Progenitor cell of endocrine pancreas (in vitro differentiated cells): ENCODE measurements around the gene NUP188. TPM values are rescaled to one million over a fixed set of nuclear protein-coding genes. Genes with fewer than 3 reads are reported as not detected.

Experiments
- DNase-seq: peaks from one replicate; pipeline ENCODE4 v3.0.0; 2021; ENCODE audit warnings: low spot score; ENCODE audit not compliant: unreplicated experiment
- H3K27ac Mint-ChIP-seq: 2 replicates; pipeline ENCODE4 v1.8.0; 2021; ENCODE audit warnings: mild to moderate bottlenecking, moderate library complexity, mixed read lengths
- H3K27me3 Mint-ChIP-seq: 2 replicates; pipeline ENCODE4 v1.8.0; 2021; ENCODE audit warnings: mixed read lengths
- H3K36me3 Mint-ChIP-seq: 2 replicates; pipeline ENCODE4 v1.8.0; 2022; ENCODE audit warnings: mixed read lengths; ENCODE audit not compliant: insufficient read depth
- H3K4me1 Mint-ChIP-seq: 2 replicates; pipeline ENCODE4 v1.8.0; 2021; ENCODE audit warnings: low read depth, mixed read lengths
- H3K4me3 Mint-ChIP-seq: 2 replicates; pipeline ENCODE4 v1.8.0; 2021; ENCODE audit warnings: low read depth, mild to moderate bottlenecking, moderate library complexity, mixed read lengths
- H3K9me3 Mint-ChIP-seq: 2 replicates; pipeline ENCODE4 v1.8.0; 2021; ENCODE audit warnings: low read depth, mixed read lengths
- total RNA-seq: library from RNA; stranded (reverse); gene quantifications from 2 replicates; pipeline ENCODE4 v1.2.1, GENCODE V29; 2021
- TF ChIP-seq, protein P1 (sequence below): fragments of 200-600 bp; sonication (generic); IDR thresholded peaks from one replicate; pipeline ENCODE4 v1.5.0; 2021; ENCODE audit warnings: antibody characterized with exemption, mild to moderate bottlenecking; ENCODE audit not compliant: unreplicated experiment

Gene NUP188
- total RNA-seq, 1 donor from 2014 or later: 74.8 TPM

DNA sequence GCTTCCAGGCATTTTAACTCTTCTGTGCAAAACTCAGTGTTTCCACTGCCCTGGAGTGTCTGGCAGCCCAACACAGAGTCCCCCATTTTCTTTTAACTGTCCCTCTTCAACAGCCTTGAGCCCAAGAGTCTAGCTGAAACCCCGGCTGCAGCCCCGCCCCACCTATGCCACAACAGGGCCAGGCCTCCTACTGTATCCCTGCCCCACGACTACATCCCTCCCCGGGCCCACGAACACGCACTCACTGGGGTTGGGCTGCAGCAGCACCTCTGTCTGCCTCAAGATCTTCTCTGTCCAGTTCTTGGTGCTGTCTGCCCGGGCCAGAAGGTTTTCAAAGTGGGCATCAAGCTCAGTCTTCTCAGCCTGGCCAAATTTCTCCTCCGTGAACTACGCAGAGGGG, 74.5 kb downstream of the NUP188 start:
- H3K27me3 Mint-ChIP-seq: no peaks in the 10 kb centered on the region
- peaks cover 29% of the 10 kb centered on the region for H3K4me1 Mint-ChIP-seq
- H3K27ac Mint-ChIP-seq: peak overlapping the region; percentile 57
- no peak for DNase-seq
- H3K4me3 Mint-ChIP-seq: no peak overlapping the region
- TF ChIP-seq, protein P1, sequence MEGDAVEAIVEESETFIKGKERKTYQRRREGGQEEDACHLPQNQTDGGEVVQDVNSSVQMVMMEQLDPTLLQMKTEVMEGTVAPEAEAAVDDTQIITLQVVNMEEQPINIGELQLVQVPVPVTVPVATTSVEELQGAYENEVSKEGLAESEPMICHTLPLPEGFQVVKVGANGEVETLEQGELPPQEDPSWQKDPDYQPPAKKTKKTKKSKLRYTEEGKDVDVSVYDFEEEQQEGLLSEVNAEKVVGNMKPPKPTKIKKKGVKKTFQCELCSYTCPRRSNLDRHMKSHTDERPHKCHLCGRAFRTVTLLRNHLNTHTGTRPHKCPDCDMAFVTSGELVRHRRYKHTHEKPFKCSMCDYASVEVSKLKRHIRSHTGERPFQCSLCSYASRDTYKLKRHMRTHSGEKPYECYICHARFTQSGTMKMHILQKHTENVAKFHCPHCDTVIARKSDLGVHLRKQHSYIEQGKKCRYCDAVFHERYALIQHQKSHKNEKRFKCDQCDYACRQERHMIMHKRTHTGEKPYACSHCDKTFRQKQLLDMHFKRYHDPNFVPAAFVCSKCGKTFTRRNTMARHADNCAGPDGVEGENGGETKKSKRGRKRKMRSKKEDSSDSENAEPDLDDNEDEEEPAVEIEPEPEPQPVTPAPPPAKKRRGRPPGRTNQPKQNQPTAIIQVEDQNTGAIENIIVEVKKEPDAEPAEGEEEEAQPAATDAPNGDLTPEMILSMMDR: no peak
- H3K9me3 Mint-ChIP-seq: no peaks in the 10 kb centered on the region
- peaks cover 6% of the 10 kb centered on the region for H3K36me3 Mint-ChIP-seq

DNA sequence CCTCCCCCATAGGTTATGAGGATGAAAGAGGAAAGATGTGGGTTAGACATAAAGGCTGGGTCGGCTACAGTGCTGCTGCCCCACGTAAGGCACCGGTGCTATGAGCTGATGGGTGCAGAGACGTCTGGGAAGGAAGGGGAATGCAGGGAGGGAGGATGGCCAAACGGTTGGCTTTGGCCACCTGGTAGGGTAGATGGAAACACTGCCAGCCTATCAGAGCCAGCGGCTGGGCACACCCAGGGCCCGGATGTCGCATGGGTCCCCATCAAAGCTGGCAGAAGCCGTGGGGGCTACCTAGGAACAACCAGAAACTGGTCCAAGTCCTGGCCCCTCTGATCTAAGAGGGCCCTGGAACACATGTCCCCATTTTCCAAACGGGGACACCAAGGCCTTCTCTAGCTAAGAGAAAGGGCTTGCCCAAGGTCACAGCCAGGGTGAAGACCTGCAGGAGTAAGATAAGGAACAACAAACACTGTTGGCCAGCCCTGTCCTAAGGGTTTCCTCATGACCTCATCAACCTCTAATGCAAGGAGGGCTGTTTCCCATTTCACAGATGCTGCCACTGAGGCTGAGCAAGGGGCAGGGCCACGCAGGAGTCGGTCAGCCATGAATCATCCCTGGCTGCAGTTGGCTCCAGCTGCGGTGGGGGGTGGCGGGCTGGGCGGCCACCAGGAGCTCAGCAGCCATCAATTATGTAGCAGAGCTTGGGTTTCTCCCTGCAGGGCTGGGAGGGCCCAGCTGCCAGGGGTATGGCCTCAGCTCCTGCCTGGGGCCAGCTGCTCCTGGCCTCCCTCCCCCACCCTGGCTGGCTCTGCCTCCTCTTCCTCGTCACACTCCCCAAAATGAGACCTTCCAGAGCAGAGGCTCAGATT, 75.8 kb downstream of the NUP188 start:
- Mint-ChIP-seq H3K36me3 (peaks cover 6% of the 10 kb centered on the region), H3K9me3 (no peaks in the 10 kb centered on the region)
- DNase-seq: no peak

DNA sequence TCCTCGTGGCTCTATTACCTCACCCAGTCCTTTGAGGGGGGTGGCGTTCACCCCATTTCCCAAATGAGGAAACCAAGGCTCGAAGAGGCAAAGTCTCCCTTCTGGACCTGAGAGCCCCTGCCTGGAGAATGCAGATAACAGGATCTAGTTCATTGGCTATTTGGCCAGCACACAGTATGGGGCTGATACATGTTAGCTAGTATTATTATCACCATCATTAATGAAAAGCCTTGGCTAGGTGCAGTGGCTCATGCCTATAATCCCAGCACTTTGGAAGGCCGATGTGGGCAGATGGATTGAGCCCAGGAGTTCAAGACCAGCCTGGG, 76.4 kb downstream of the NUP188 start:
- TF ChIP-seq, protein P1: no peak
- DNase-seq: no peak
- Mint-ChIP-seq H3K27ac (peak overlapping the region; percentile 69), H3K9me3 (no peaks in the 10 kb centered on the region), H3K4me1 (peaks cover 32% of the 10 kb centered on the region), H3K4me3 (no peak overlapping the region), H3K36me3 (peaks cover 5% of the 10 kb centered on the region), H3K27me3 (no peaks in the 10 kb centered on the region)

More for the DNA sequence above, 75.8 kb downstream of the NUP188 start:
- Mint-ChIP-seq H3K4me3 (peak overlapping the region; percentile 19), H3K27me3 (no peaks in the 10 kb centered on the region), H3K27ac (peak overlapping the region; percentile 90), H3K4me1 (peaks cover 32% of the 10 kb centered on the region)
- TF ChIP-seq, protein P1: no peak

DNA sequence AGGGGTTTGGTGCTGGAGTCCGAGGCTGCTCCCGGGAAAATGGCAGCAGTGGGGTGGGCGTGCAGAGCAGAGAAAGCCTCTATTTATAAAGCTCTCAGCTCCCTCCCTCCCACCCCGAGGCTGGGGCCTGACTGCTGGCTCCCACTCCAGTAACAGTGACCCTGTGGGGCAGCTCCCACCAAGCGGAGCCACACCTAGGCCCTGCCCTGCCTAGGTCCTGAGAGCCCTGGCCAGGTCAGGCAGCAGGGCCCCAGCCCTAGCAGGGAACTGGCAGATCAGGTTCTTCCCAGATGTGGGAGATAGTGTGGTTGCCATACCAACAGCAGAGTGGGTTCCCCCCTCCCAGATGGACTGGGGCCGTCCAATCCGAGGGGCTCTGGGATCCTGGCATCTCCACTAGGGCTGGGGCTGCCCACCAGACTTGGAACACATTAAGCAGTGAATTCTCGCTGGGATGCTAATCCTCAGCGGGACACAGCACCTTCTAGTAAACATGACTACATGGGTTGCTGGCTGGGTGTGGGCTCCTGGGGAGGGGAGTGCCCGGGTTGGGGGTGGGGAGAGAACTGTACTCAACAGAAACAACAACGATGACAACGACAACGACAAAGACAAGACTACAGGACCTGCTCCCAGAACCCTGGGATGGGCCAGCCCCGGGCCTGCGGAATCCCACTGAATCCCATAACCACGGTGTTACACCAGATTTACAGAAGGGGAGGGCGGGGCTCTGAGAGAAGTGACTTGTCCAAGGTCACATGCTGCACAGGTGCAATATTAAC, 79.1 kb downstream of the NUP188 start:
- peak; percentile 68 for DNase-seq
- H3K4me1 Mint-ChIP-seq: peaks cover 36% of the 10 kb centered on the region

DNA sequence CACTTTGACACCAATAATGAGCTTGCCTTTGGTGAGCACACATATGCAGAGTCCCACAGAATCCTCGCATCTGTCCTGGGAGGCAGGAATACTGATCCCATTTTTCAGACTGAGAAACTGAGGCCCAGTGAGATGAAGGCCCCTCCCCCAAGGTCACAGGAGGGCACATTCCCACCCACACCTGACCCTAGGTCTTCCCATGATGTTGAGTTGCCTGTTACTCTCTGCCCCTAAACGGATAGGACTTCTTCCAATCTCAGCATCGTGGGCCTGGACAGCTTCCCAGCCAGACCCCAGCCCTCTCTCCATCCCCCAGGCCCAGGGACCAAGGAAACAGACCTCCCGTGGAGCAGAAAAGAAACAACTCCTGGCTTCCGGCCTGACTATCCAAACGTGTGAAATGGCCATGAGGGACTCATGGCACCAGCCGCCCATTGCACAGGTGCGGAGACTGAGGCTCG, 79.8 kb downstream of the NUP188 start:
- Mint-ChIP-seq H3K9me3 (no peaks in the 10 kb centered on the region), H3K4me1 (peaks cover 31% of the 10 kb centered on the region), H3K27me3 (no peaks in the 10 kb centered on the region), H3K27ac (peak overlapping the region; percentile 92), H3K36me3 (no peaks in the 10 kb centered on the region), H3K4me3 (peak overlapping the region; percentile 82)
- TF ChIP-seq, protein P1: no peak
- DNase-seq: no peak

More for the DNA sequence above, 79.1 kb downstream of the NUP188 start:
- peak overlapping the region; percentile 96 for H3K27ac Mint-ChIP-seq
- H3K9me3 Mint-ChIP-seq: no peaks in the 10 kb centered on the region
- peak overlapping the region; percentile 82 for H3K4me3 Mint-ChIP-seq
- H3K36me3 Mint-ChIP-seq: peaks cover 3% of the 10 kb centered on the region
- TF ChIP-seq, protein P1: no peak
- no peaks in the 10 kb centered on the region for H3K27me3 Mint-ChIP-seq
